GM18909 (cell line): ENCODE results near the gene PGA4.

Experiments
- ATAC-seq: cut with Tn5 transposase; IDR thresholded peaks from one replicate; pipeline ENCODE4 v1.9.1; 2021; ENCODE audit warnings: mild to moderate bottlenecking; ENCODE audit not compliant: unreplicated experiment, poor library complexity

PGA4 gene

DNA sequence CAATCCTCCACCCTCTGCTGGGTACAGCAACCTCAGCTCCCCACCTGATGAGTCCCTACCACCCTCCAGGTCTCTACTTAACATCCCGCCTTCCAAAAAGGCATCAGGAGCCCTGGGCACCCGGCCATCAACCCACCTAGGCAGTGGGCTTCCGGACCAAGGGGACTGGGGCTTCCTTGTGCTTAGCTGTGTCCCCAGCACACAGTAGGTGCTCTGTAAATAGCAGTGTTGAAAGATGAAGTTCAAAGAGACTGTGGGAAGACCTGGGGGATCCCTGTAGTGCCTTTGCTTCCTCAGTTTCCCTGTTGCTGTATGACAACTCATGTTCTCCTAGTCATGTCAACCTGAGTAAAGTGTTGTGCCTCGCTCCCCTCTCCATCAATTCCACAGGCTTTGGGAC, 51.9 kb downstream of the PGA4 start:
- no peak for ATAC-seq

DNA sequence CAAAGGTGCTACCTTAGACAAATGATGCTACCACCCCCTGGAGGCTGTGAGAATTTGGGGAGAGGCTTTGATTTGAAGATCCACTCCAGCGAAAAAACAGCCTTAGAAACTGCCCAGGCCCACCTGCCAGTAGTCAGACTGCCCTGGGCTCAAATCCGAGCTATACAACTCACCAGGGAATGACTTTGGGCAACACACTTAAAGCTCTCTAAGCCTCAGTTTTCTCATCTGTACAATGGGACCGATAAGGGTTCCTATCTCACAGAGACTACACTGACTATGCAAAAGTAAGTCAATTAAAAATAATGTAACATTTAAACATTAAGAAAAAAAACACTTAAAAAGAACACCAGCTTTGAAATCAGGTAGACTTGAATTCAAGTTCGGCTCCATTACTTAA, 53.0 kb downstream of the PGA4 start:
- no peak for ATAC-seq

- ATAC-seq, result no peak
Observed at GRCh38 chr11:61277186-61278000, 55.2 kb downstream of the PGA4 start.

DNA sequence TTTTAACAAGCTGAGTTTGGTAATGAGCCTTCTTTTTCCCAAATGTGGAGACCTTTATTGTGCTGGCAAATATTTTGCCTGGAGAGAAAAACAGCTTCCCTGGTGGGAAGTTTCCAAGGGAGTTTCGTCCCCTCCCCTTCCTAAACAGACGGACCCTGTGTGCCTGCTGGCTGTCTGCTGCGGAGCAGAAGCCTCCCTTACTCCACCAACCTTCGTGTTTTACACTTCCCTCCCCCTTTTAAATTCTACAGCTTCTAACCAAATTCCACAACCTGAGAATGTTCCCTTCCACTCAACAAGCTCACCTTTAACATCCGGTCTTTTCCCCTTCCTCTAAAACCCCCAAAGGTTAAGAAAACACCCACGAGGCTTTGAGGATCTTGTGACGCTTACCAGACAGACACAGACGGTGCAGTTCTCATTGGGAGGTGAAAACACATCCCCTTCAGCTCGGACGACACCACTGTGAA, 55.9 kb downstream of the PGA4 start:
- ATAC-seq, result no peak

DNA sequence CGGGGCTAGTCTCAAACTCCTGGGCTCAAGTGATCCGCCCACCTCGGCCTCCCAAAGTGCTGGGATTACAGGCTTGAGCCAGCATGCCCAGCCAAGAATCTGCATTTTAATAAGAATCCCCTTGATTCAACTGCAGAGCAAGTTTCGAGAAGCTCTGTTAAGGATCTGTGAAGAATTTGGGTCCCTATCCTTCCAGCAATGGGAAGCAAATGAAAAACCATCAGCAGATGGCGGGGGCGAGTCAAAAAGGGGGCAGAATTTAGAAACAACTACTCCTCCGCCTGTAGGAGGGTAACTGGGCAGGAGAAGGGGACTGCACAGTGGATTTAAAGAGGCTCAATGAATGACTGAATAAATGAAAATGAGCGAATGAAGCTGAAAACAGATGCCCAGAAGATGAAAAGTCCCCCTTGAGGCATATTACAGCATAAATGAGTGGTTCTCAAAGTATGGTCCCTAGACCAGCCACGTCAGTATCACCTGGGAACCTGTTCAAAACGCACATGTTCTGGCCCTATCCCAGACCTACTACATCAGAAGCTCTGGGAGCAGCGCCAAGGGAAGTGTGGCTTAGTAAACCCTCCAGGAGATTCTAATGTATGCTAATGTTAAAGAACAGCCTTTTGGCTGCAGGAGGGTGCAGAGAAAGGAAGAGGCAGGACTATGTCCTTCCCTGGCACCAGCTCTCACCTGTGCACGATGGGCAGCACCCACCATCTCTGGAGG, 58.0 kb downstream of the PGA4 start:
- no peak for ATAC-seq

GRCh38 chr11:61280883-61281580, 58.9 kb downstream of the PGA4 start:
- no peak for ATAC-seq
